H9 (cell line): ENCODE data around the gene PDE4B. TPM values are rescaled to one million over a fixed set of nuclear protein-coding genes. Genes with fewer than 3 reads are reported as not detected.

ENCODE experiments used
- DNase-seq: peaks from one replicate; pipeline ENCODE4 v3.0.0-alpha.2; 2017
- H2AFZ ChIP-seq: one replicate; pipeline ENCODE4 v1.6.1; 2013; ENCODE audit warnings: mild to moderate bottlenecking, low read length, control low read depth, moderate library complexity
- H2AK5ac ChIP-seq: 2 replicates; pipeline ENCODE4 v1.6.1; 2013; ENCODE audit warnings: low read length, control low read depth, mixed read lengths; ENCODE audit not compliant: insufficient read length
- H2BK120ac ChIP-seq: one replicate; pipeline ENCODE4 v1.6.1; 2013; ENCODE audit warnings: low read depth, mild to moderate bottlenecking, low read length, control low read depth, inconsistent platforms; ENCODE audit not compliant: poor library complexity, severe bottlenecking
- H2BK12ac ChIP-seq: 2 replicates; pipeline ENCODE4 v1.6.1; 2013; ENCODE audit warnings: low read length, control low read depth, mixed read lengths, low read depth; ENCODE audit not compliant: insufficient read length
- H2BK15ac ChIP-seq: 2 replicates; pipeline ENCODE4 v1.6.1; 2013; ENCODE audit warnings: low read depth, low read length, control low read depth
- H2BK20ac ChIP-seq: one replicate; pipeline ENCODE4 v1.6.1; 2013; ENCODE audit warnings: low read depth, mild to moderate bottlenecking, low read length, control low read depth, inconsistent platforms; ENCODE audit not compliant: poor library complexity, severe bottlenecking
- H2BK5ac ChIP-seq: 2 replicates; pipeline ENCODE4 v1.6.1; 2013; ENCODE audit warnings: low read length, control low read depth, mixed read lengths; ENCODE audit not compliant: insufficient read length
- H3K14ac ChIP-seq: 2 replicates; pipeline ENCODE4 v1.6.1; 2013; ENCODE audit warnings: low read length, control low read depth; ENCODE audit not compliant: insufficient read depth
- H3K18ac ChIP-seq: 2 replicates; pipeline ENCODE4 v1.6.1; 2013; ENCODE audit warnings: low read depth, mild to moderate bottlenecking, mixed read lengths, low read length, control low read depth; ENCODE audit not compliant: insufficient read length
- H3K23ac ChIP-seq: 2 replicates; pipeline ENCODE4 v1.6.1; 2013; ENCODE audit warnings: low read length, control low read depth, mixed read lengths, low read depth; ENCODE audit not compliant: insufficient read length
- H3K23me2 ChIP-seq: 2 replicates; pipeline ENCODE4 v1.6.1; 2013; ENCODE audit warnings: low read depth, mild to moderate bottlenecking, mixed read lengths, low read length, control low read depth; ENCODE audit not compliant: insufficient read length, poor library complexity, severe bottlenecking
- H3K27ac ChIP-seq: 2 replicates; pipeline ENCODE4 v1.5.1; 2013; ENCODE audit warnings: low read length, control low read depth, mixed read lengths, low read depth; ENCODE audit not compliant: insufficient read length
- H3K27me3 ChIP-seq: 2 replicates; pipeline ENCODE4 v1.6.1; 2013; ENCODE audit warnings: low read length, control low read depth, inconsistent platforms; ENCODE audit not compliant: insufficient read depth
- H3K4ac ChIP-seq: 2 replicates; pipeline ENCODE4 v1.6.1; 2013; ENCODE audit warnings: low read depth, mild to moderate bottlenecking, control low read depth, inconsistent platforms, low read length, moderate library complexity
- H3K4me1 ChIP-seq: 2 replicates; pipeline ENCODE4 v1.6.1; 2013; ENCODE audit warnings: low read length, control low read depth, inconsistent platforms; ENCODE audit not compliant: insufficient read depth
- H3K4me2 ChIP-seq: 2 replicates; pipeline ENCODE4 v1.6.1; 2013; ENCODE audit warnings: low read length, control low read depth, mixed read lengths; ENCODE audit not compliant: insufficient read length, insufficient read depth
- H3K56ac ChIP-seq: 2 replicates; pipeline ENCODE4 v1.6.1; 2013; ENCODE audit warnings: low read depth, mild to moderate bottlenecking, mixed read lengths, low read length, control low read depth; ENCODE audit not compliant: insufficient read length
- H3K79me1 ChIP-seq: 2 replicates; pipeline ENCODE4 v1.6.1; 2013; ENCODE audit warnings: low read depth, mild to moderate bottlenecking, moderate library complexity, low read length, control low read depth, inconsistent platforms; ENCODE audit not compliant: insufficient read depth, poor library complexity, severe bottlenecking
- H3K79me2 ChIP-seq: 2 replicates; pipeline ENCODE4 v1.6.1; 2013; ENCODE audit warnings: low read length, control low read depth, inconsistent platforms; ENCODE audit not compliant: insufficient read depth
- H3K9ac ChIP-seq: 2 replicates; pipeline ENCODE4 v1.6.1; 2013; ENCODE audit warnings: low read length, control low read depth, mixed read lengths; ENCODE audit not compliant: insufficient read length; ENCODE audit errors: extremely low read depth
- H3K9me3 ChIP-seq: one replicate; pipeline ENCODE4 v1.6.1; 2013; ENCODE audit warnings: low read depth, low read length, inconsistent platforms; ENCODE audit not compliant: control insufficient read depth
- H3T11ph ChIP-seq: one replicate; pipeline ENCODE4 v1.6.1; 2013; ENCODE audit warnings: mild to moderate bottlenecking, low read length, control low read depth, inconsistent platforms
- H4K20me1 ChIP-seq: one replicate; pipeline ENCODE4 v1.6.1; 2013; ENCODE audit not compliant: control insufficient read depth, insufficient read length, insufficient read depth
- H4K5ac ChIP-seq: 2 replicates; pipeline ENCODE4 v1.6.1; 2013; ENCODE audit warnings: low read depth, mild to moderate bottlenecking, mixed read lengths, low read length, control low read depth; ENCODE audit not compliant: insufficient read length
- H4K8ac ChIP-seq: replicated peaks from 2 replicates; pipeline ENCODE4 v1.6.1; 2013; ENCODE audit warnings: low read length, control low read depth, mixed read lengths, low read depth; ENCODE audit not compliant: insufficient read length
- H4K91ac ChIP-seq: 2 replicates; pipeline ENCODE4 v1.6.1; 2013; ENCODE audit warnings: low read depth, mild to moderate bottlenecking, moderate library complexity, mixed read lengths, low read length, control low read depth; ENCODE audit not compliant: insufficient read length
- H3K27ac Mint-ChIP-seq, 3 experiments: 2 replicates in 2 of 3; 3 replicates in 1 of 3; pipeline ENCODE4 v1.8.0; 2020 to 2021; ENCODE audit warnings: mixed read lengths in 3 of 3, mild to moderate bottlenecking in 1 of 3, moderate library complexity in 1 of 3
- H3K27me3 Mint-ChIP-seq: 2 replicates; pipeline ENCODE4 v1.8.0; 2021; ENCODE audit warnings: low read depth, mild to moderate bottlenecking, moderate library complexity, mixed read lengths
- H3K36me3 Mint-ChIP-seq, 3 experiments: 2 replicates in 2 of 3; 3 replicates in 1 of 3; pipeline ENCODE4 v1.8.0; 2020 to 2021; ENCODE audit warnings: low read depth in 3 of 3, mixed read lengths in 3 of 3; ENCODE audit not compliant: insufficient read depth in 1 of 3
- H3K4me1 Mint-ChIP-seq, 2 experiments: 2 replicates each; pipeline ENCODE4 v1.8.0; 2020; ENCODE audit warnings: mixed read lengths in 2 of 2
- H3K4me3 Mint-ChIP-seq, 2 experiments: 2 replicates in 1 of 2; 3 replicates in 1 of 2; pipeline ENCODE4 v1.8.0; 2020 to 2021; ENCODE audit warnings: mild to moderate bottlenecking in 2 of 2, mixed read lengths in 2 of 2, moderate library complexity in 1 of 2
- H3K9me3 Mint-ChIP-seq, 2 experiments: 2 replicates in 1 of 2; 3 replicates in 1 of 2; pipeline ENCODE4 v1.8.0; 2020; ENCODE audit warnings: mild to moderate bottlenecking in 2 of 2, mixed read lengths in 2 of 2, moderate library complexity in 1 of 2
- WGBS: extraction: QIAGEN DNeasy Blood & Tissue Kit; methylation state at CpG from one replicate; pipeline ENCODE4 v1.1.7; 2013; ENCODE audit warnings: missing lambda C conversion rate, low lambda C conversion rate, mixed read lengths; ENCODE audit not compliant: insufficient read length; ENCODE audit errors: extremely low coverage; 5-methylcytosine and 5-hydroxymethylcytosine counted together
- total RNA-seq: library from RNA; stranded (reverse); gene quantifications from 2 replicates; pipeline ENCODE4 v1.2.1, GENCODE V29; 2021
- TF ChIP-seq, protein P1 (sequence below): fragments of 200-600 bp; sonication (generic); conservative IDR thresholded peaks from 3 replicates; pipeline ENCODE4 v1.8.0; 2021; ENCODE audit warnings: antibody characterized with exemption, mild to moderate bottlenecking

The PDE4B gene
- total RNA-seq, 1 experiment from 2014 or later: 19.8 TPM

DNA sequence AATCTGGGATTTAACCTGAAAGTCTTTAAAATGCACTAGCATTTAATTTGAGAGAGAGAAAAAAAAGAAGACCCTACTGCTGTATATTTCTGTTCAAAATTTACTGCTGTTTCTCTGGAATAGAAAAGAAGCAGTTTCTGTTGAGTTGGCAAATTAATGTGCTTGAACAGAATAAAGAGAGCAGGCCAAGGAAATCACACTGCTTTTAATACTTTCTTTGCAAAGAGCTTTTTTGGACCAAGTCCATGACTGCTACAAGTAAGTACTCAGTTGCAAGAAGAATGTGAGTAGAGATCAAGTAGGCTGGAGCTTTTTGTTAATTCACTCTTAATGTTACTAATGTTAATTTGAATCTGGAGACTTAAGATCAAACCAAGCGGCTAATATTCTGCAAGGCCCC is 405.1 kb downstream of the PDE4B start:
- no peak overlapping the region for H2AFZ ChIP-seq
- H3T11ph ChIP-seq: no peak overlapping the region
- H3K36me3 Mint-ChIP-seq: no peaks in the 10 kb centered on the region; a peak in 1 of 7 replicates
- H2BK20ac ChIP-seq: no peak overlapping the region
- no peak overlapping the region for H3K27ac ChIP-seq
- H3K56ac ChIP-seq: no peak overlapping the region
- no CpG with 5 or more reads among the region's 1 CpG for WGBS
- peaks cover 9% of the 10 kb centered on the region in 2 experiments; a peak in 4 of 5 replicates for H3K9me3 Mint-ChIP-seq
- no peaks in the 10 kb centered on the region for H3K4me1 ChIP-seq
- H3K9me3 ChIP-seq: no peaks in the 10 kb centered on the region
- no peak overlapping the region for H3K4me3 Mint-ChIP-seq
- H2BK120ac ChIP-seq: no peak overlapping the region
- H3K27ac Mint-ChIP-seq: no peak overlapping the region
- no peaks in the 10 kb centered on the region for H3K79me2 ChIP-seq
- H3K18ac ChIP-seq: no peak overlapping the region
- H3K4me2 ChIP-seq: no peak overlapping the region
- no peaks in the 10 kb centered on the region; the same call in 1 of the 2 replicates for H3K27me3 Mint-ChIP-seq
- no peaks in the 10 kb centered on the region for H3K23me2 ChIP-seq
- TF ChIP-seq, protein P1, sequence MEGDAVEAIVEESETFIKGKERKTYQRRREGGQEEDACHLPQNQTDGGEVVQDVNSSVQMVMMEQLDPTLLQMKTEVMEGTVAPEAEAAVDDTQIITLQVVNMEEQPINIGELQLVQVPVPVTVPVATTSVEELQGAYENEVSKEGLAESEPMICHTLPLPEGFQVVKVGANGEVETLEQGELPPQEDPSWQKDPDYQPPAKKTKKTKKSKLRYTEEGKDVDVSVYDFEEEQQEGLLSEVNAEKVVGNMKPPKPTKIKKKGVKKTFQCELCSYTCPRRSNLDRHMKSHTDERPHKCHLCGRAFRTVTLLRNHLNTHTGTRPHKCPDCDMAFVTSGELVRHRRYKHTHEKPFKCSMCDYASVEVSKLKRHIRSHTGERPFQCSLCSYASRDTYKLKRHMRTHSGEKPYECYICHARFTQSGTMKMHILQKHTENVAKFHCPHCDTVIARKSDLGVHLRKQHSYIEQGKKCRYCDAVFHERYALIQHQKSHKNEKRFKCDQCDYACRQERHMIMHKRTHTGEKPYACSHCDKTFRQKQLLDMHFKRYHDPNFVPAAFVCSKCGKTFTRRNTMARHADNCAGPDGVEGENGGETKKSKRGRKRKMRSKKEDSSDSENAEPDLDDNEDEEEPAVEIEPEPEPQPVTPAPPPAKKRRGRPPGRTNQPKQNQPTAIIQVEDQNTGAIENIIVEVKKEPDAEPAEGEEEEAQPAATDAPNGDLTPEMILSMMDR: no peak
- no peaks in the 10 kb centered on the region for H3K79me1 ChIP-seq
- no peak overlapping the region for H4K5ac ChIP-seq
- H2BK15ac ChIP-seq: no peak overlapping the region
- no peak overlapping the region for H3K14ac ChIP-seq
- no peak overlapping the region for H4K8ac ChIP-seq
- no peak overlapping the region for H3K9ac ChIP-seq
- no peaks in the 10 kb centered on the region for H3K4me1 Mint-ChIP-seq
- H3K27me3 ChIP-seq: no peaks in the 10 kb centered on the region
- H4K91ac ChIP-seq: no peak overlapping the region
- no peaks in the 10 kb centered on the region for H4K20me1 ChIP-seq
- no peak overlapping the region for H2BK12ac ChIP-seq
- no peak overlapping the region for H3K23ac ChIP-seq
- no peak overlapping the region for H2BK5ac ChIP-seq
- no peak overlapping the region for H3K4ac ChIP-seq
- no peak overlapping the region for H2AK5ac ChIP-seq
- no peak for DNase-seq
